Osteocyte (in vitro differentiated cells): ENCODE results near the gene PDZD2. TPM values are rescaled to one million over a fixed set of nuclear protein-coding genes. Genes with fewer than 3 reads are reported as not detected.

ENCODE experiments used
- DNase-seq: peaks from one replicate; pipeline ENCODE4 v3.0.0; 2021; ENCODE audit warnings: mixed read lengths; ENCODE audit not compliant: unreplicated experiment; ENCODE audit errors: extremely low spot score
- H3K27ac Mint-ChIP-seq: one replicate; pipeline ENCODE4 v1.8.0; 2021; ENCODE audit warnings: mild to moderate bottlenecking, mixed read lengths; ENCODE audit not compliant: unreplicated experiment
- H3K27me3 Mint-ChIP-seq: one replicate; pipeline ENCODE4 v1.8.0; 2021; ENCODE audit warnings: mixed read lengths; ENCODE audit not compliant: unreplicated experiment
- H3K36me3 Mint-ChIP-seq: one replicate; pipeline ENCODE4 v1.8.0; 2021; ENCODE audit warnings: mixed read lengths; ENCODE audit not compliant: unreplicated experiment
- H3K4me1 Mint-ChIP-seq: one replicate; pipeline ENCODE4 v1.8.0; 2021; ENCODE audit warnings: mixed read lengths; ENCODE audit not compliant: unreplicated experiment
- H3K4me3 Mint-ChIP-seq: one replicate; pipeline ENCODE4 v1.8.0; 2021; ENCODE audit warnings: mild to moderate bottlenecking, moderate library complexity, mixed read lengths; ENCODE audit not compliant: unreplicated experiment
- H3K9me3 Mint-ChIP-seq: one replicate; pipeline ENCODE4 v1.8.0; 2021; ENCODE audit warnings: mixed read lengths; ENCODE audit not compliant: unreplicated experiment
- total RNA-seq: library from RNA; stranded (reverse); gene quantifications from 2 replicates; pipeline ENCODE4 v1.2.1, GENCODE V29; 2021
- TF ChIP-seq, protein P1 (sequence below): fragments of 200-600 bp; sonication (generic); IDR thresholded peaks from 2 replicates; pipeline ENCODE4 v1.5.0; 2021; ENCODE audit warnings: antibody characterized with exemption, mild to moderate bottlenecking, moderate library complexity

The PDZD2 gene
- total RNA-seq, 1 donor from 2014 or later = 2.3 TPM

DNA sequence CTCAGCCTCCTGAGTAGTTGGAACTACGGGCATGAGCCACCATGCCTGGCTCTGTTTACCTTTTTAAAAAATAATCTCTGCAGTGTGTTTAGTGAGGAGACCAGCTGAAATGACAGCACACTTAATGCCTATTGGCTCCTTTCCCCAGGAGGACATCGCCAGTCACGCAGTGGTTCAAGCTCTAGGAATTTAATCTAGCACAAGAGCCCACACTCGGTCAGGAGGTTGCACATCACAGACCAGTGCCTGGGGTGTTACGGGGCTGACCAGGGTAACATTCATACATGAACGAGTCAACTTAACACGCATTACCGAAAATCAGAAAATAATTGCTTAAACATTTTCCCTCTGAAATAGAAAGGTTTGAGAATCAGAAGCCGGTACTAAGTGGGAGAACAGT, 318.2 kb downstream of the PDZD2 start:
- no peaks in the 10 kb centered on the region for H3K9me3 Mint-ChIP-seq
- TF ChIP-seq, protein P1, sequence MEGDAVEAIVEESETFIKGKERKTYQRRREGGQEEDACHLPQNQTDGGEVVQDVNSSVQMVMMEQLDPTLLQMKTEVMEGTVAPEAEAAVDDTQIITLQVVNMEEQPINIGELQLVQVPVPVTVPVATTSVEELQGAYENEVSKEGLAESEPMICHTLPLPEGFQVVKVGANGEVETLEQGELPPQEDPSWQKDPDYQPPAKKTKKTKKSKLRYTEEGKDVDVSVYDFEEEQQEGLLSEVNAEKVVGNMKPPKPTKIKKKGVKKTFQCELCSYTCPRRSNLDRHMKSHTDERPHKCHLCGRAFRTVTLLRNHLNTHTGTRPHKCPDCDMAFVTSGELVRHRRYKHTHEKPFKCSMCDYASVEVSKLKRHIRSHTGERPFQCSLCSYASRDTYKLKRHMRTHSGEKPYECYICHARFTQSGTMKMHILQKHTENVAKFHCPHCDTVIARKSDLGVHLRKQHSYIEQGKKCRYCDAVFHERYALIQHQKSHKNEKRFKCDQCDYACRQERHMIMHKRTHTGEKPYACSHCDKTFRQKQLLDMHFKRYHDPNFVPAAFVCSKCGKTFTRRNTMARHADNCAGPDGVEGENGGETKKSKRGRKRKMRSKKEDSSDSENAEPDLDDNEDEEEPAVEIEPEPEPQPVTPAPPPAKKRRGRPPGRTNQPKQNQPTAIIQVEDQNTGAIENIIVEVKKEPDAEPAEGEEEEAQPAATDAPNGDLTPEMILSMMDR = no peak
- no peaks in the 10 kb centered on the region for H3K36me3 Mint-ChIP-seq
- no peak overlapping the region for H3K27ac Mint-ChIP-seq
- H3K4me3 Mint-ChIP-seq = no peak overlapping the region
- no peak for DNase-seq
- peaks cover 23% of the 10 kb centered on the region for H3K4me1 Mint-ChIP-seq
- peaks cover 11% of the 10 kb centered on the region for H3K27me3 Mint-ChIP-seq

DNA sequence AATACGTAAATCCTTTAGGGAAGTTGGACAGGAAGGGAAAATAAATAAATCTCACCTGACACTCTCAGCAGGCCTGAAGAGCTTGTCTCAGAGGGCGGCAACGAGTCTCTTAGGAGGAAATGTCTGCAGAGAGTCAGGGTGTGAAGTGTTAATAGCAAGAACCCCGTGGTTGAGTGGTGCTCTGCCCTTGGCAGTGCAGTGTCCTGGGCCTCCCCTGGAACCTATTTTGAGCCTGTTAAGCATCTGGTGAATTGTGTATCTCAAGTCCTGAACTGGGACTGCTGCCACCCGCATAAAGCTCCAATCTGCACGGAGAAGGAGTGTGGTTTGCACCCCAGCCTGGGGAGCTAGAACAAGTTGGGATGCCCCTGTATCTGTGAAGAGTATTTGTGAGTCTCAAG, 323.4 kb downstream of the PDZD2 start:
- H3K36me3 Mint-ChIP-seq = no peaks in the 10 kb centered on the region
- peaks cover 19% of the 10 kb centered on the region for H3K4me1 Mint-ChIP-seq
- peaks cover 8% of the 10 kb centered on the region for H3K27me3 Mint-ChIP-seq
- no peaks in the 10 kb centered on the region for H3K9me3 Mint-ChIP-seq
- DNase-seq = no peak
- no peak overlapping the region for H3K4me3 Mint-ChIP-seq
- TF ChIP-seq, protein P1 = no peak
- no peak overlapping the region for H3K27ac Mint-ChIP-seq

DNA sequence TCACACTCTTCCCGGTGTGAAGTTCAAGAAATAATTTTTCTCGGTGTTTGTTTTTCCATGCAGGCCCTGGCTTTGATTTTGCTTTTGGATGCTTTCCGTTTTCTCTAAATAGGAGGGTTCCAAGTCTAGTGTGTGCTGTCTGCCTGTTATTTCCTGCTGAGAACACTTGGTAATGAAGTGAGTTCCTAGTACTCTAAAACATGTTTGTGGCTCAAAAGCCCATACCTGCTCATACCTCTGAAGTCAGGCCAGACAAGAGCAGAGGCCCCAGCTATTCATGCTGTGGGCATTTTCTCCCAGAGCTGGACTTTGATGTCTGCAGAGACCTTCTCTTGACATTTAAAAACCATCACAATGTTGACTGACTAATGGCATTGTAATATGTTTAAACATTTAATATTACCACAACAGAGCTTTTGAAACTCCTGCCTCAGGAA, 324.0 kb downstream of the PDZD2 start:
- Mint-ChIP-seq H3K27ac (no peak overlapping the region), H3K4me3 (no peak overlapping the region), H3K4me1 (peaks cover 19% of the 10 kb centered on the region), H3K36me3 (no peaks in the 10 kb centered on the region), H3K9me3 (no peaks in the 10 kb centered on the region), H3K27me3 (peaks cover 8% of the 10 kb centered on the region)
- no peak for DNase-seq
- TF ChIP-seq, protein P1 = no peak

DNA sequence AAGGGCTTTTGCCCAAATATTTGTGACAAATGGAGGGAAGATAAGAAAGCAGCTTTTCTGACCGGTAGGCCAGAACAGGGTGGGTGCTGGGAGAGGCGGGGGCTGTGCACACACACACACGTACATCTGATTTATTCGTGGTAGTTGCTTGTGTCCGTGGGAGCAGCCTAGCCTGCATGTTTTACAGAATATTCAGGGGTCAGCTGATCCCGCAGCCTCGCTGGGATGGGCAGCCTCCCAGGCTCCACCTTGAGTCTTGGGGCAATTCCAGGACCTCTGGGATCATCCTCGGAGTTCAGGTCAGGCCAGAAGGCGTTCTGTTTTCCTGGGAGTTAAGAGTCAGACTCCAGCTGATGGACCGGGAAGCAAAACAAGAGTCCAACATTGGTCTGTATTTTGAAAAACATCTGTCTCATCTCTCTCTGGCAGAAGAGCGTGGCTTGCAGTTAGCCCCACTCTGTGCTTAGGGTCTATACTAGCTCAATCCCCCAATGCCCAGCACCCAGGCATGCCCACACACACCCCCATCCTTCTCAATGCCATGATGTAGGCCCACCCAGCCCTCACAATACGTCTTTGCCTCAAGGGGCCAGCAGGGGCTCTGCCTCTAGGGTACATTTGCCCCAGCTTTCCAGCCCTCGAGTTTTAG, 324.6 kb downstream of the PDZD2 start:
- TF ChIP-seq, protein P1 = no peak
- Mint-ChIP-seq H3K36me3 (no peaks in the 10 kb centered on the region), H3K4me3 (no peak overlapping the region), H3K27me3 (peaks cover 8% of the 10 kb centered on the region), H3K4me1 (peaks cover 19% of the 10 kb centered on the region), H3K27ac (no peak overlapping the region), H3K9me3 (no peaks in the 10 kb centered on the region)
- DNase-seq = no peak

DNA sequence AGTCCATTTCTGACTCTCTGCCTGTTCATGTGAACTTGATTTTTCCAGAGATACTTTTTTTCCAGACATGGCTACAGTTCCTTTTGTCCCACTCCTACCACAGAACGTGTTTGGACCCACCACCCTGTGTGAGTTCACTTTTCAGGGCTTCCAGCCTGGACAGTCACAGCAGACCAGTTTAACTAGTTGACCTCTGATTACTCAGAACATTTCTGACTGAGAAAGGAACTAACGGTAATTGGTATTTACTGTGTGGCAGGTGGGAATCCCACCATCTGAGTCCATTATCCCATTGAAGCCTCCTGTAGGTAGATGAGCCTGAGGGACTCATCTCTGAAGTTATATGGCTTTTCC, 325.1 kb downstream of the PDZD2 start:
- DNase-seq = no peak
- Mint-ChIP-seq H3K9me3 (no peaks in the 10 kb centered on the region), H3K36me3 (no peaks in the 10 kb centered on the region), H3K4me3 (no peak overlapping the region), H3K27ac (no peak overlapping the region), H3K27me3 (peaks cover 8% of the 10 kb centered on the region), H3K4me1 (peaks cover 19% of the 10 kb centered on the region)
- TF ChIP-seq, protein P1 = no peak
